ELR (cell line): ENCODE data around the gene SUPT4H1.

ENCODE experiments used
- DNase-seq: peaks from one replicate; pipeline ENCODE4 v3.0.0-alpha.2; 2015; ENCODE audit warnings: low read depth

Gene SUPT4H1

GRCh38 chr17:58317421-58318064 lies 34.5 kb downstream of the SUPT4H1 start:
- DNase-seq = peak; percentile 93

- DNase-seq = no peak
These were observed 35.6 kb downstream of the SUPT4H1 start for GRCh38 chr17:58316260-58316960.

- no peak for DNase-seq
These were observed 36.3 kb downstream of the SUPT4H1 start for GRCh38 chr17:58315750-58316149.

GRCh38 chr17:58315281-58315711 lies 36.7 kb downstream of the SUPT4H1 start:
- no peak for DNase-seq

- no peak for DNase-seq
These were observed 37.3 kb downstream of the SUPT4H1 start for GRCh38 chr17:58314706-58315015.

GRCh38 chr17:58313815-58314705 lies 37.9 kb downstream of the SUPT4H1 start:
- DNase-seq = no peak

- no peak for DNase-seq
These were observed 39.2 kb downstream of the SUPT4H1 start for GRCh38 chr17:58312829-58313228.

- DNase-seq = no peak
These were observed 39.9 kb downstream of the SUPT4H1 start for GRCh38 chr17:58312021-58312630.

GRCh38 chr17:58311429-58311894 lies 40.5 kb downstream of the SUPT4H1 start:
- DNase-seq = no peak

GRCh38 chr17:58310511-58311428 lies 41.2 kb downstream of the SUPT4H1 start:
- DNase-seq = no peak

GRCh38 chr17:58309918-58310259 lies 42.1 kb downstream of the SUPT4H1 start:
- no peak for DNase-seq

- DNase-seq = no peak
These were observed 42.8 kb downstream of the SUPT4H1 start for GRCh38 chr17:58308985-58309917.

- DNase-seq = peak; percentile 33
These were observed 43.6 kb downstream of the SUPT4H1 start for GRCh38 chr17:58308173-58308984.

- no peak for DNase-seq
These were observed 44.4 kb downstream of the SUPT4H1 start for GRCh38 chr17:58307468-58308172.

- DNase-seq = no peak
These were observed 45.7 kb downstream of the SUPT4H1 start for GRCh38 chr17:58306131-58306951.

GRCh38 chr17:58305626-58306025 lies 46.4 kb downstream of the SUPT4H1 start:
- DNase-seq = no peak

- DNase-seq = no peak
These were observed 47.1 kb downstream of the SUPT4H1 start for GRCh38 chr17:58304750-58305486.
